Hematopoietic multipotent progenitor cell treated with erythropoietin and hydrocortisone succinate and interleukin-3 and kit ligand, for 6 days (in vitro differentiated cells): ENCODE data around the gene SH2D4B.

Experiments used
- DNase-seq: peaks from one replicate; pipeline ENCODE4 v3.0.0-alpha.2; 2015

The SH2D4B gene

GRCh38 chr10:80598084-80598798, 60.5 kb downstream of the SH2D4B start:
- DNase-seq: peak; percentile 25

GRCh38 chr10:80598951-80599350, 61.2 kb downstream of the SH2D4B start:
- no peak for DNase-seq

GRCh38 chr10:80599424-80599847, 61.7 kb downstream of the SH2D4B start:
- DNase-seq: peak; percentile 89

GRCh38 chr10:80600256-80600655, 62.6 kb downstream of the SH2D4B start:
- no peak for DNase-seq

- DNase-seq: no peak
Observed at GRCh38 chr10:80602881-80603280, 65.2 kb downstream of the SH2D4B start.

GRCh38 chr10:80603516-80603915, 65.8 kb downstream of the SH2D4B start:
- no peak for DNase-seq

GRCh38 chr10:80608706-80609105, 71.0 kb downstream of the SH2D4B start:
- DNase-seq: no peak

GRCh38 chr10:80609331-80609730, 71.6 kb downstream of the SH2D4B start:
- DNase-seq: no peak

GRCh38 chr10:80611481-80612185, 73.9 kb downstream of the SH2D4B start:
- DNase-seq: no peak

GRCh38 chr10:80612261-80612660, 74.6 kb downstream of the SH2D4B start:
- DNase-seq: no peak

GRCh38 chr10:80613466-80614170, 75.9 kb downstream of the SH2D4B start:
- no peak for DNase-seq

- no peak for DNase-seq
Observed at GRCh38 chr10:80614576-80615416, 77.1 kb downstream of the SH2D4B start.

- no peak for DNase-seq
Observed at GRCh38 chr10:80617807-80618206, 80.1 kb downstream of the SH2D4B start.

GRCh38 chr10:80619036-80619435, 81.3 kb downstream of the SH2D4B start:
- no peak for DNase-seq

GRCh38 chr10:80622153-80622552, 84.5 kb downstream of the SH2D4B start:
- no peak for DNase-seq

- DNase-seq: no peak
Observed at GRCh38 chr10:80630324-80630723, 92.6 kb downstream of the SH2D4B start.

GRCh38 chr10:80632742-80633141, 95.0 kb downstream of the SH2D4B start:
- DNase-seq: no peak

GRCh38 chr10:80633383-80633860, 95.7 kb downstream of the SH2D4B start:
- DNase-seq: no peak

- no peak for DNase-seq
Observed at GRCh38 chr10:80633910-80634309, 96.2 kb downstream of the SH2D4B start.

GRCh38 chr10:80642661-80643060, 105.0 kb downstream of the SH2D4B start:
- no peak for DNase-seq

GRCh38 chr10:80646366-80646765, 108.7 kb downstream of the SH2D4B start:
- no peak for DNase-seq

GRCh38 chr10:80647173-80647833, 109.6 kb downstream of the SH2D4B start:
- DNase-seq: no peak
